GM23248 (cell line): ENCODE data around the gene SENP1. TPM values are rescaled to one million over a fixed set of nuclear protein-coding genes. Genes with fewer than 3 reads are reported as not detected.

Experiments used
- DNase-seq: peaks from one replicate; pipeline ENCODE4 v3.0.0-alpha.2; 2015
- H2AFZ ChIP-seq: fragments of 200-600 bp; sonication (generic); 2 replicates; pipeline ENCODE4 v1.6.1; 2016; ENCODE audit warnings: antibody characterized with exemption
- H3F3A ChIP-seq: fragments of 200-600 bp; sonication (generic); 2 replicates; pipeline ENCODE4 v1.6.1; 2016; ENCODE audit warnings: mild to moderate bottlenecking, antibody characterized with exemption, mixed run types; ENCODE audit not compliant: insufficient read depth
- H3K27ac ChIP-seq: fragments of 200-600 bp; sonication (generic); 2 replicates; pipeline ENCODE4 v1.5.1; 2016; ENCODE audit warnings: mild to moderate bottlenecking
- H3K27me3 ChIP-seq: fragments of 200-600 bp; sonication (generic); replicated peaks from 2 replicates; pipeline ENCODE4 v1.6.1; 2016; ENCODE audit warnings: mild to moderate bottlenecking; ENCODE audit not compliant: insufficient read depth
- H3K36me3 ChIP-seq: fragments of 200-600 bp; sonication (generic); 2 replicates; pipeline ENCODE4 v1.6.1; 2016; ENCODE audit warnings: low read depth, mild to moderate bottlenecking
- H3K4me1 ChIP-seq: fragments of 200-600 bp; sonication (generic); 2 replicates; pipeline ENCODE4 v1.6.1; 2016; ENCODE audit warnings: mild to moderate bottlenecking; ENCODE audit not compliant: insufficient read depth
- H3K4me2 ChIP-seq: fragments of 200-600 bp; sonication (generic); one replicate; pipeline ENCODE4 v1.6.1; 2016; ENCODE audit warnings: mild to moderate bottlenecking; ENCODE audit not compliant: unreplicated experiment
- H3K4me3 ChIP-seq: fragments of 200-600 bp; sonication (generic); 2 replicates; pipeline ENCODE4 v1.5.1; 2016; ENCODE audit warnings: mild to moderate bottlenecking
- H3K79me2 ChIP-seq: fragments of 200-600 bp; sonication (generic); 2 replicates; pipeline ENCODE4 v1.6.1; 2016; ENCODE audit warnings: mild to moderate bottlenecking; ENCODE audit not compliant: insufficient read depth
- H3K9ac ChIP-seq: fragments of 200-600 bp; sonication (generic); 2 replicates; pipeline ENCODE4 v1.6.1; 2016; ENCODE audit warnings: mild to moderate bottlenecking
- H3K9me2 ChIP-seq: fragments of 200-600 bp; sonication (generic); 2 replicates; pipeline ENCODE4 v1.6.1; 2016; ENCODE audit warnings: mixed run types, mild to moderate bottlenecking, moderate library complexity; ENCODE audit not compliant: insufficient read depth
- H3K9me3 ChIP-seq: fragments of 200-600 bp; sonication (generic); one replicate; pipeline ENCODE4 v1.6.1; 2017; ENCODE audit warnings: low read depth
- H4K20me1 ChIP-seq: fragments of 200-600 bp; sonication (generic); 2 replicates; pipeline ENCODE4 v1.6.0; 2016; ENCODE audit not compliant: insufficient read depth
- EZH2 ChIP-seq: fragments of 200-600 bp; sonication (generic); IDR thresholded peaks from 2 replicates; pipeline ENCODE4 v1.6.1; 2018; ENCODE audit warnings: antibody characterized with exemption, mild to moderate bottlenecking; ENCODE audit not compliant: insufficient read depth, poor library complexity, severe bottlenecking
- EZH2phosphoT487 ChIP-seq: fragments of 200-600 bp; sonication (generic); IDR thresholded peaks from 2 replicates; pipeline ENCODE4 v1.6.1; 2018; ENCODE audit warnings: antibody characterized with exemption, moderate library complexity, mild to moderate bottlenecking, low read depth; ENCODE audit not compliant: insufficient read depth
- WGBS, 2 experiments: methylation state at CpG; one replicate each; pipeline ENCODE4 v1.1.6; 2015 to 2017; ENCODE audit warnings: low lambda C conversion rate in 2 of 2, low coverage in 1 of 2; ENCODE audit errors: missing lambda C conversion rate in 2 of 2; 5-methylcytosine and 5-hydroxymethylcytosine counted together
- in situ Hi-C: fragments of 300-500 bp; cut with MboI; formaldehyde crosslinking; loops from 2 replicates; pipeline ENCODE4 v1.15.0; 2020
- polyA plus RNA-seq: library from polyadenylated mRNA; unstranded; fragments of >200 nt; fragmentation: Nextera tagmentation; extraction: Ambion mirVana; gene quantifications from 2 replicates; pipeline ENCODE4 v1.2.1, GENCODE V29; 2016
- total RNA-seq: library from RNA; depleted of rRNA; stranded (reverse); fragments of >200 nt; shearing (Covaris generic); gene quantifications from 2 replicates; pipeline ENCODE4 v1.2.3, GENCODE V29; 2014

Gene SENP1
- total and polyA plus RNA-seq, 2 experiments from 2014 or later = 6.7 to 15.3 TPM

DNA sequence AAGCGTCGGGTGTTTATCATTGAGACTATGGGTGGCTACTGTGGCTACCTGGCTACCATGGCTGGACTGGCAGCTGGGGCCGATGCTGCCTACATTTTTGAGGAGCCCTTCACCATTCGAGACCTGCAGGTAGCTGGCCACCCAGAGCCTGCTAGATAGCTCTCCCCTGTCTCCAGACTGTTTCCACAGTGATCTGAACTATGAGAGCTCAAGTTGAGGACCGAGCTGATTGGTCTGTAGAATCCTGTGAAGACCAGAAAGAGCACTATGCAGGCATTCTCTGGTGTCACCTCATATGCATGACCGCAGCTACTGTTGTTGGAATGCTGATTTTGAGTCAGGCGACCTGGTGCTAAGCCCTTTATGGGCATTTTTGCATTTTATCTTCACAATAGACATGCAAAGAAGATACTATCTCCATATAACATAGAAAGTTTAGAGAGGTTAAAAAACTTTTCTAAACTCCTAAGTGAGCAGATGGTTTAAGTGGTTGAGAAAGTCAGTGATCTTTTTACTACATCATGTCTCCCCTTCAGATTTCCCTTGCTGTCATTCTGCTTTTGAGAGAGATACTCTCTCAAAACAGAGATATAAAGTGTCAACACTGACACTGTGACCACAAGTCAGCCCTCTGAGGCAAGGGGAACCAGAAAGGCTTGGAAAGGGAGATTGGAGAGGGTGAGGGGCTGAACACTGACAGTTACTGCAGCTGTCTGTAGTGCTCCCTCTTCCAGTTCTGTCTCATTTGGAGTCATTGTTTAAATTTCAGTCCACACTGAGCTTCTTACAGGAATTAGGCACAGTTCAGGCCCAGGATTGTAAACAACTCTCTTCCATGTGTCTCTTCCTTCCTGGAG lies 37.2 kb upstream of the SENP1 start:
- no peak overlapping the region for H3K4me2 ChIP-seq
- H3K27ac ChIP-seq = no peak overlapping the region
- 71 to 77% methylated on average over 7 of the region's 7 CpGs for WGBS, 2 experiments
- peaks cover 15% of the 10 kb centered on the region; the same call in 1 of the 2 replicates for H3K36me3 ChIP-seq
- H3K4me3 ChIP-seq = no peak overlapping the region
- H3K9me3 ChIP-seq = no peaks in the 10 kb centered on the region
- H3K27me3 ChIP-seq = no peaks in the 10 kb centered on the region
- no peaks in the 10 kb centered on the region for H3K79me2 ChIP-seq
- H3K9ac ChIP-seq = no peak overlapping the region
- no peaks in the 10 kb centered on the region for H3K4me1 ChIP-seq
- no peak for TF ChIP-seq EZH2phosphoT487
- no peak for TF ChIP-seq EZH2
- DNase-seq = no peak
- no peaks in the 10 kb centered on the region for H3F3A ChIP-seq
- H4K20me1 ChIP-seq = no peaks in the 10 kb centered on the region
- H2AFZ ChIP-seq = no peak overlapping the region
- H3K9me2 ChIP-seq = no peaks in the 10 kb centered on the region
- in situ Hi-C loops = no loop called here

DNA sequence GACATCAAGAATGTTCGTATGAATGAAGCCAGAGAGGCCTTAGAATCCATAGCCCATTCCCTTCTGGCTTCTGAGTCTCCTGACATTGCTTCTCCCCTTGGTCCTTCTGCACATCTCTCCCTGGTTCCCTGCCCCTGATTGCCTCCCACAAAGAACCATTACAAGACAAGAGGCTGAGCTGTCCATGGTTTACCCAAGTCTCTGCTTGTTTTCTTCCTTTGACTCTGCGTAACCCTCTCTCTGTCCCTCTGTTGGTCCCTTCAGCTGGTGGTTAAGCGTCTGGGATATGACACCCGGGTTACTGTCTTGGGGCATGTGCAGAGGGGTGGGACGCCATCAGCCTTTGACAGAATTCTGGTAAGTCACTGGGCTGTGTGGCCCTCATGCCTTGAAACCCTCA lies 29.1 kb upstream of the SENP1 start:
- Histone ChIP-seq H3K9me2 (no peaks in the 10 kb centered on the region), H4K20me1 (no peaks in the 10 kb centered on the region), H3K79me2 (no peaks in the 10 kb centered on the region), H3K4me2 (no peak overlapping the region), H3K4me1 (no peaks in the 10 kb centered on the region), H3K9ac (no peak overlapping the region), H3F3A (no peaks in the 10 kb centered on the region), H3K36me3 (no peaks in the 10 kb centered on the region; the same call in 1 of the 2 replicates), H3K9me3 (no peaks in the 10 kb centered on the region), H3K4me3 (no peak overlapping the region), H2AFZ (no peak overlapping the region), H3K27me3 (no peaks in the 10 kb centered on the region), H3K27ac (no peak overlapping the region)
- WGBS, 2 experiments = 91 to 93% methylated on average over 5 of the region's 5 CpGs
- no peak for DNase-seq
- TF ChIP-seq EZH2phosphoT487 = no peak
- TF ChIP-seq EZH2 = no peak
- in situ Hi-C loops = no loop called here

DNA sequence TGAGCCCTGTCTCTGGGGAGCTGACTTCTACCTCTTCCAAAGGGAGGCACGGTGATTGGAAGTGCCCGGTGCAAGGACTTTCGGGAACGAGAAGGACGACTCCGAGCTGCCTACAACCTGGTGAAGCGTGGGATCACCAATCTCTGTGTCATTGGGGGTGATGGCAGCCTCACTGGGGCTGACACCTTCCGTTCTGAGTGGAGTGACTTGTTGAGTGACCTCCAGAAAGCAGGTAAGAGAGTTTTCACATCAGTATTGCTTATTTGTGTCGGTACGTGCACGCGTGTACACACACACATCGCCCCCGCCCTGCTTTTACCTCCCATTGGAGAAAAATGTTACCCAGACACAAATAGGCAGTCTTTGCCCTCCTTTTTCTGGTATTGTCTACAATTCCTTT lies 26.9 kb upstream of the SENP1 start:
- H3K4me2 ChIP-seq = no peak overlapping the region
- H3K9me3 ChIP-seq = no peaks in the 10 kb centered on the region
- DNase-seq = no peak
- no peaks in the 10 kb centered on the region for H3K4me1 ChIP-seq
- no peak overlapping the region for H3K9ac ChIP-seq
- in situ Hi-C loops = no loop called here
- no peaks in the 10 kb centered on the region for H3K9me2 ChIP-seq
- no peak overlapping the region for H3K4me3 ChIP-seq
- WGBS, 2 experiments = 96% methylated on average over 14 of the region's 14 CpGs
- H3F3A ChIP-seq = no peaks in the 10 kb centered on the region
- H3K36me3 ChIP-seq = no peaks in the 10 kb centered on the region; the same call in 1 of the 2 replicates
- no peaks in the 10 kb centered on the region for H4K20me1 ChIP-seq
- no peak overlapping the region for H3K27ac ChIP-seq
- TF ChIP-seq EZH2 = no peak
- no peak for TF ChIP-seq EZH2phosphoT487
- no peaks in the 10 kb centered on the region for H3K27me3 ChIP-seq
- H3K79me2 ChIP-seq = no peaks in the 10 kb centered on the region
- no peak overlapping the region for H2AFZ ChIP-seq

DNA sequence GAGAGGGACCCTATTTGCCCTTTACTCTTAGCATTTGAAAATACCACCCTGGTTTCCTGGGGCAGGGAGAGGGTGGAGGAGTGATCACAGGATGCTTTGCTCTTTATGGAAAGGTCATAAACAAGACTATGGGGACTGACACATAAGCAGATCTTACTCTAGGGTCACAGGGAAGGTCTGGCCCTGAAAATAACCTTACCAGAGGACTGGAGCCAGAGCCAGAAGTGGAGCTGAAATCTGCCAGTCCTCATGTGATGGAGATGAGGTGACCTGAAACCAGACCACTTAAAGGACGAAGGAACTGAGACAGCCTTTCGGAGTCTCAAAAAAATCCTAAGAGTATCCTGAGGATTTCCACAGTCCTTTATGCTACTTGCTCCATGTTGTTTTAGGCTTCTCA lies 25.6 kb upstream of the SENP1 start:
- no peaks in the 10 kb centered on the region for H4K20me1 ChIP-seq
- TF ChIP-seq EZH2phosphoT487 (no peak), EZH2 (no peak)
- H3K9me2 ChIP-seq = no peaks in the 10 kb centered on the region
- WGBS, 2 experiments = 85 to 90% methylated on average over 2 of the region's 2 CpGs
- H3K79me2 ChIP-seq = no peaks in the 10 kb centered on the region
- no peaks in the 10 kb centered on the region for H3K9me3 ChIP-seq
- H3K27ac ChIP-seq = no peak overlapping the region
- H3K27me3 ChIP-seq = no peaks in the 10 kb centered on the region
- H3K9ac ChIP-seq = no peak overlapping the region
- H3K4me2 ChIP-seq = no peak overlapping the region
- DNase-seq = no peak
- no peak overlapping the region for H3K4me3 ChIP-seq
- H3K4me1 ChIP-seq = no peaks in the 10 kb centered on the region
- no peaks in the 10 kb centered on the region; the same call in 1 of the 2 replicates for H3K36me3 ChIP-seq
- in situ Hi-C loops = no loop called here
- H3F3A ChIP-seq = no peaks in the 10 kb centered on the region
- no peak overlapping the region for H2AFZ ChIP-seq
